HepG2 (cell line): ENCODE measurements around the gene UQCRHL. TPM values are rescaled to one million over a fixed set of nuclear protein-coding genes. Genes with fewer than 3 reads are reported as not detected.
A peak's percentile ranks its signal among the peaks of the same experiment; 100 is the strongest.

ENCODE experiments used
- DNMT3B ChIP-seq: conservative IDR thresholded peaks from 2 replicates; pipeline ENCODE4 v1.6.1; 2016; ENCODE audit warnings: missing biosample characterization, control low read depth
- HIVEP1 ChIP-seq: sonication (generic); formaldehyde crosslinking; IDR thresholded peaks from 2 replicates; pipeline ENCODE4 v1.4.0; 2020; ENCODE audit warnings: mild to moderate bottlenecking, missing genetic modification reagents
- MIXL1 ChIP-seq: IDR thresholded peaks from 2 replicates; pipeline ENCODE4 v1.6.1; 2016
- TMF1 ChIP-seq: sonication (generic); formaldehyde crosslinking; IDR thresholded peaks from 2 replicates; pipeline ENCODE4 v1.8.1; 2022; ENCODE audit warnings: low read depth, missing genetic modification reagents
- ZHX1 ChIP-seq: sonication (generic); formaldehyde crosslinking; IDR thresholded peaks from 2 replicates; pipeline ENCODE4 v1.8.1; 2022; ENCODE audit warnings: low read depth, mild to moderate bottlenecking, missing genetic modification reagents
- ZNF142 ChIP-seq: sonication (generic); formaldehyde crosslinking; IDR thresholded peaks from 2 replicates; pipeline ENCODE4 v1.4.0; 2020; ENCODE audit warnings: missing genetic modification reagents
- ZNF274 ChIP-seq: sonication (generic); formaldehyde crosslinking; IDR thresholded peaks from 2 replicates; pipeline ENCODE4 v1.5.1; 2020; ENCODE audit warnings: mild to moderate bottlenecking, missing genetic modification reagents
- ZNF839 ChIP-seq: sonication (generic); formaldehyde crosslinking; IDR thresholded peaks from 2 replicates; pipeline ENCODE4 v1.4.0; 2020; ENCODE audit warnings: missing genetic modification reagents, mild to moderate bottlenecking, borderline replicate concordance
- ZSCAN12 ChIP-seq: sonication (generic); formaldehyde crosslinking; IDR thresholded peaks from 2 replicates; pipeline ENCODE4 v1.9.0; 2021; ENCODE audit warnings: mild to moderate bottlenecking, missing genetic modification reagents
- polyA plus RNA-seq, 8 experiments: library from polyadenylated mRNA; depleted of rRNA in 3 of 8; stranded (reverse) in 7 of 8; unstranded in 1 of 8; fragments of >200 nt; fragmentation: Illumina TruSeq in 4 of 8; extraction: Trizol in 4 of 8; gene quantifications; 2 replicates each; pipeline versions ENCODE4 v1.2.1 to v1.2.3, GENCODE V29; 2011 to 2016; ENCODE audit warnings: low read depth in 4 of 8, missing spikeins in 1 of 8, mixed read lengths in 1 of 8; ENCODE audit not compliant: insufficient read depth in 1 of 8
- total RNA-seq, 5 experiments: library from RNA; depleted of rRNA; stranded (reverse); fragments of >200 nt; fragmentation: Illumina TruSeq; extraction: Trizol; gene quantifications; 2 replicates each; pipeline ENCODE4 v1.2.3, GENCODE V29; 2016; ENCODE audit warnings: low read depth in 1 of 5
- TF ChIP-seq, protein P1 (sequence below): sonication (generic); formaldehyde crosslinking; IDR thresholded peaks from 2 replicates; pipeline ENCODE4 v1.4.0; 2020; ENCODE audit warnings: mild to moderate bottlenecking, missing genetic modification reagents
- TF ChIP-seq, protein P2 (sequence below): sonication (generic); formaldehyde crosslinking; IDR thresholded peaks from 2 replicates; pipeline ENCODE4 v1.4.0; 2020; ENCODE audit warnings: missing genetic modification reagents, borderline replicate concordance
- TF ChIP-seq, protein P3 (sequence below): sonication (generic); formaldehyde crosslinking; IDR thresholded peaks from 2 replicates; pipeline ENCODE4 v1.5.0; 2020; ENCODE audit warnings: mild to moderate bottlenecking, missing genetic modification reagents, borderline replicate concordance

The UQCRHL gene
- total and polyA plus RNA-seq, 2 of the 13 experiments (the other 11 are each of a cell fraction or from before 2014, with no cell fraction given), result 1.8 to 2.3 TPM

GRCh38 chr1:15835741-15836510 is 28.5 kb upstream of the UQCRHL start (continued):
- TF ChIP-seq, protein P1, sequence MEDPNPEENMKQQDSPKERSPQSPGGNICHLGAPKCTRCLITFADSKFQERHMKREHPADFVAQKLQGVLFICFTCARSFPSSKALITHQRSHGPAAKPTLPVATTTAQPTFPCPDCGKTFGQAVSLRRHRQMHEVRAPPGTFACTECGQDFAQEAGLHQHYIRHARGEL (CRISPR knock-in tag), result no peak
- TF ChIP-seq, protein P2, sequence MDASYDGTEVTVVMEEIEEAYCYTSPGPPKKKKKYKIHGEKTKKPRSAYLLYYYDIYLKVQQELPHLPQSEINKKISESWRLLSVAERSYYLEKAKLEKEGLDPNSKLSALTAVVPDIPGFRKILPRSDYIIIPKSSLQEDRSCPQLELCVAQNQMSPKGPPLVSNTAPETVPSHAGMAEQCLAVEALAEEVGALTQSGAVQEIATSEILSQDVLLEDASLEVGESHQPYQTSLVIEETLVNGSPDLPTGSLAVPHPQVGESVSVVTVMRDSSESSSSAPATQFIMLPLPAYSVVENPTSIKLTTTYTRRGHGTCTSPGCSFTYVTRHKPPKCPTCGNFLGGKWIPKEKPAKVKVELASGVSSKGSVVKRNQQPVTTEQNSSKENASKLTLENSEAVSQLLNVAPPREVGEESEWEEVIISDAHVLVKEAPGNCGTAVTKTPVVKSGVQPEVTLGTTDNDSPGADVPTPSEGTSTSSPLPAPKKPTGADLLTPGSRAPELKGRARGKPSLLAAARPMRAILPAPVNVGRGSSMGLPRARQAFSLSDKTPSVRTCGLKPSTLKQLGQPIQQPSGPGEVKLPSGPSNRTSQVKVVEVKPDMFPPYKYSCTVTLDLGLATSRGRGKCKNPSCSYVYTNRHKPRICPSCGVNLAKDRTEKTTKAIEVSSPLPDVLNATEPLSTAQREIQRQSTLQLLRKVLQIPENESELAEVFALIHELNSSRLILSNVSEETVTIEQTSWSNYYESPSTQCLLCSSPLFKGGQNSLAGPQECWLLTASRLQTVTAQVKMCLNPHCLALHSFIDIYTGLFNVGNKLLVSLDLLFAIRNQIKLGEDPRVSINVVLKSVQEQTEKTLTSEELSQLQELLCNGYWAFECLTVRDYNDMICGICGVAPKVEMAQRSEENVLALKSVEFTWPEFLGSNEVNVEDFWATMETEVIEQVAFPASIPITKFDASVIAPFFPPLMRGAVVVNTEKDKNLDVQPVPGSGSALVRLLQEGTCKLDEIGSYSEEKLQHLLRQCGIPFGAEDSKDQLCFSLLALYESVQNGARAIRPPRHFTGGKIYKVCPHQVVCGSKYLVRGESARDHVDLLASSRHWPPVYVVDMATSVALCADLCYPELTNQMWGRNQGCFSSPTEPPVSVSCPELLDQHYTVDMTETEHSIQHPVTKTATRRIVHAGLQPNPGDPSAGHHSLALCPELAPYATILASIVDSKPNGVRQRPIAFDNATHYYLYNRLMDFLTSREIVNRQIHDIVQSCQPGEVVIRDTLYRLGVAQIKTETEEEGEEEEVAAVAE (CRISPR knock-in tag), result no peak
- no peak; the same call in 1 of the 2 replicates for TF ChIP-seq MIXL1 (CRISPR knock-in tag)
- TF ChIP-seq HIVEP1 (CRISPR knock-in tag), result peak; percentile 27; the same call in 1 of the 2 replicates
- TF ChIP-seq ZSCAN12 (CRISPR knock-in tag), result no peak
- 0 out of 2 replicates have a peak, but pooled peaks have one; percentile 60 for TF ChIP-seq ZNF839 (CRISPR knock-in tag)
- peak; percentile 24; the same call in 1 of the 2 replicates for TF ChIP-seq DNMT3B
- peak; percentile 63 for TF ChIP-seq ZHX1 (CRISPR knock-in tag)
- TF ChIP-seq, protein P3, sequence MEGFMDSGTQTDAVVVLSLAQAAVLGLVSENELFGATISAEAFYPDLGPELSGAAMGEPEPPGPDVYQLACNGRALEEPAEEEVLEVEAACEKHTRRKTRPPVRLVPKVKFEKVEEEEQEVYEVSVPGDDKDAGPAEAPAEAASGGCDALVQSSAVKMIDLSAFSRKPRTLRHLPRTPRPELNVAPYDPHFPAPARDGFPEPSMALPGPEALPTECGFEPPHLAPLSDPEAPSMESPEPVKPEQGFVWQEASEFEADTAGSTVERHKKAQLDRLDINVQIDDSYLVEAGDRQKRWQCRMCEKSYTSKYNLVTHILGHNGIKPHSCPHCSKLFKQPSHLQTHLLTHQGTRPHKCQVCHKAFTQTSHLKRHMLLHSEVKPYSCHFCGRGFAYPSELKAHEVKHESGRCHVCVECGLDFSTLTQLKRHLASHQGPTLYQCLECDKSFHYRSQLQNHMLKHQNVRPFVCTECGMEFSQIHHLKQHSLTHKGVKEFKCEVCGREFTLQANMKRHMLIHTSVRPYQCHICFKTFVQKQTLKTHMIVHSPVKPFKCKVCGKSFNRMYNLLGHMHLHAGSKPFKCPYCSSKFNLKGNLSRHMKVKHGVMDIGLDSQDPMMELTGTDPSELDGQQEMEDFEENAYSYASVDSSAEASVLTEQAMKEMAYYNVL (CRISPR knock-in tag), result no peak; the same call in 1 of the 2 replicates
- no peak; the same call in 1 of the 2 replicates for TF ChIP-seq ZNF274 (CRISPR knock-in tag)
- no peak; the same call in 1 of the 2 replicates for TF ChIP-seq TMF1 (CRISPR knock-in tag)
- peak; percentile 59; the same call in 1 of the 2 replicates for TF ChIP-seq ZNF142 (CRISPR knock-in tag)
